BE2C (cell line): ENCODE measurements around the gene ZNF629.
A peak's percentile ranks its signal among the peaks of the same experiment; 100 is the strongest.

ENCODE experiments used
- DNase-seq: peaks from one replicate; pipeline ENCODE4 v3.0.0-alpha.2; 2020
- H3K27me3 ChIP-seq: fragments of 250-450 bp; sonication (Bioruptor Pico); 2 replicates; pipeline ENCODE4 v1.5.1; 2020; ENCODE audit warnings: mild to moderate bottlenecking
- H3K36me3 ChIP-seq: fragments of 250-450 bp; sonication (Bioruptor Pico); 2 replicates; pipeline ENCODE4 v1.5.1; 2020; ENCODE audit warnings: mild to moderate bottlenecking
- H3K4me1 ChIP-seq: fragments of 250-450 bp; sonication (Bioruptor Pico); 2 replicates; pipeline ENCODE4 v1.5.1; 2020
- H3K4me3 ChIP-seq: 2 replicates; pipeline ENCODE4 v1.5.1; 2011; ENCODE audit warnings: low read depth, low read length
- H3K9me3 ChIP-seq: fragments of 250-450 bp; sonication (Bioruptor Pico); 2 replicates; pipeline ENCODE4 v1.5.1; 2020
- CTCF ChIP-seq: IDR thresholded peaks from 2 replicates; pipeline ENCODE4 v1.5.1; 2012; ENCODE audit warnings: mild to moderate bottlenecking, low read depth, low read length

The ZNF629 gene

GRCh38 chr16:30741461-30741914 lies 45.5 kb downstream of the ZNF629 start:
- DNase-seq: peak; percentile 65
- TF ChIP-seq CTCF: no peak
- Histone ChIP-seq H3K36me3 (peaks cover 30% of the 10 kb centered on the region), H3K4me3 (no peak overlapping the region), H3K4me1 (peaks cover 13% of the 10 kb centered on the region), H3K27me3 (no peaks in the 10 kb centered on the region), H3K9me3 (no peaks in the 10 kb centered on the region)

GRCh38 chr16:30740364-30741251 lies 46.4 kb downstream of the ZNF629 start:
- Histone ChIP-seq H3K36me3 (peaks cover 35% of the 10 kb centered on the region), H3K4me1 (peaks cover 13% of the 10 kb centered on the region), H3K4me3 (no peak overlapping the region), H3K9me3 (no peaks in the 10 kb centered on the region), H3K27me3 (no peaks in the 10 kb centered on the region)
- TF ChIP-seq CTCF: no peak
- no peak for DNase-seq

- H3K4me1 ChIP-seq: peaks cover 13% of the 10 kb centered on the region
- H3K36me3 ChIP-seq: peaks cover 39% of the 10 kb centered on the region
- DNase-seq: no peak
- H3K4me3 ChIP-seq: no peak overlapping the region
- H3K27me3 ChIP-seq: no peaks in the 10 kb centered on the region
- no peaks in the 10 kb centered on the region for H3K9me3 ChIP-seq
- TF ChIP-seq CTCF: no peak
These were observed 47.7 kb downstream of the ZNF629 start for GRCh38 chr16:30738984-30739951.

- Histone ChIP-seq H3K27me3 (no peaks in the 10 kb centered on the region), H3K4me1 (peaks cover 13% of the 10 kb centered on the region), H3K36me3 (peaks cover 40% of the 10 kb centered on the region), H3K4me3 (no peak overlapping the region), H3K9me3 (no peaks in the 10 kb centered on the region)
- TF ChIP-seq CTCF: no peak
- no peak for DNase-seq
These were observed 49.0 kb downstream of the ZNF629 start for GRCh38 chr16:30737794-30738648.

GRCh38 chr16:30736995-30737793 lies 49.8 kb downstream of the ZNF629 start:
- TF ChIP-seq CTCF: no peak
- H3K4me3 ChIP-seq: no peak overlapping the region
- H3K27me3 ChIP-seq: no peaks in the 10 kb centered on the region
- H3K4me1 ChIP-seq: peaks cover 12% of the 10 kb centered on the region
- peaks cover 40% of the 10 kb centered on the region for H3K36me3 ChIP-seq
- no peaks in the 10 kb centered on the region for H3K9me3 ChIP-seq
- DNase-seq: no peak
